HG02943 (cell line): ENCODE measurements around the gene PRKN.

ENCODE experiments used
- ATAC-seq: cut with Tn5 transposase; IDR thresholded peaks from one replicate; pipeline ENCODE4 v1.9.1; 2021; ENCODE audit warnings: mild to moderate bottlenecking, low read depth, moderate library complexity; ENCODE audit not compliant: unreplicated experiment

The PRKN gene

DNA sequence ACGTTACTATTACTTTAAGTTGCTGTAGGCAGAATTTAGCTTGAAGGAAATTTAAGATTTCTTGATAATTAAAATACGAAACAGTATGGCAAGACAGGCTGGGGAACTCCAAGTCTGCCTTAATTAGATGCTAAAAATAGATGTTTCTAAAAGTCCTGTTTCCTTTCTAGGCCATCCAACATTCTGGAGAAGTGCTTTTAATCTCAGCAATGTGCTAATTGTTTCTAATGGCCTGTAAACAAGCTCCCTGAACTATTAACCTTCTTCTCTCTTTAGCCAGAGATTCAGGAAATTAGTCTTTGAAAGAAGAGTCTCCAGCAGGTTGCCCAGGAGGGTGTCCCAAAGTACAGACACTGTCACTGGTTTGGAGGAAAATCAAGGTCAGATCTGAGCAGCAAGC, 776.4 kb downstream of the PRKN start:
- ATAC-seq: no peak

- ATAC-seq: no peak
These were observed 778.0 kb downstream of the PRKN start for GRCh38 chr6:161949531-161949930.

DNA sequence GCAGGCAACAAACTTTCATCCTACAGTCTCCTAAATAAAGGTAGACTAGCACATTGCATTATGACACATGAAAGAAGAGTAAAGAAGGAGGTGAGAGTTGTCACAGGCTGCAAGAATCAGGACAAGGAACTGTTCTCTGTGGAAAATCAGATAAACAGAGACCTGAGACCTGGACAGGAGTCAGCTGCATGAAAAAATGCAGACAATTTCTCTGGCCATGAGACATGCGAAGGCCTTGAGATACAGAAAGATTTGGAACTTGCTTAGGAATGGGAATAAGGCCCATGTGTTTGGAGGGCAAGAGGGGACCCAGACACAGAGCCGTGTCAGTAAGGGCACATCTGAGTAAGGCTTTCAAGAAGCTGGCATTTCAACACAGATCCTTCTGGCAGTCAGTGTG, 779.1 kb downstream of the PRKN start:
- ATAC-seq: no peak

- ATAC-seq: no peak
These were observed 780.2 kb downstream of the PRKN start for GRCh38 chr6:161947371-161947770.

GRCh38 chr6:161946461-161946860, 781.1 kb downstream of the PRKN start:
- no peak for ATAC-seq

GRCh38 chr6:161943561-161943960, 784.0 kb downstream of the PRKN start:
- no peak for ATAC-seq

GRCh38 chr6:161941565-161941964, 786.0 kb downstream of the PRKN start:
- ATAC-seq: no peak

DNA sequence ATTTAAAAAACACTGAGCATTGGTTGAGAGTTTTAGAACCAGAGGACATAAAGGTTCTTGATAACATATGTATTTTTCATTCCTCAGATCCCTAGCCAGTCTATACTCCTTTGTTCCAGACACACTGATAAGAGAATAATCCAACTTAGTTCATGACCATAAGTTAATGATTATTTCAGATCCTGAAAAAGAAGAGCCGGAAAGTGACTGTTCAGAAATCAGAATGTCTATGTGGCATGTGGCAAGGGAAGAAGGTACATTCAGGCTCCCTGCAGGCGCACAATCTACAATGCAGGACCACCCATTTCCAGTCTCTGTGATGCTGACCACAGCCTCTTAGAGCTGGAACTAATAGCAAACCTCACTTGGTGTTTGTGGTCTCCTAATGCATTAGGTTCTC, 787.0 kb downstream of the PRKN start:
- no peak for ATAC-seq

- ATAC-seq: no peak
These were observed 801.2 kb downstream of the PRKN start for GRCh38 chr6:161926324-161926723.

GRCh38 chr6:161924516-161925116, 803.0 kb downstream of the PRKN start:
- ATAC-seq: no peak

GRCh38 chr6:161922631-161923119, 804.9 kb downstream of the PRKN start:
- no peak for ATAC-seq

GRCh38 chr6:161921602-161922395, 805.8 kb downstream of the PRKN start:
- ATAC-seq: no peak

- ATAC-seq: no peak
These were observed 807.9 kb downstream of the PRKN start for GRCh38 chr6:161919691-161920090.

DNA sequence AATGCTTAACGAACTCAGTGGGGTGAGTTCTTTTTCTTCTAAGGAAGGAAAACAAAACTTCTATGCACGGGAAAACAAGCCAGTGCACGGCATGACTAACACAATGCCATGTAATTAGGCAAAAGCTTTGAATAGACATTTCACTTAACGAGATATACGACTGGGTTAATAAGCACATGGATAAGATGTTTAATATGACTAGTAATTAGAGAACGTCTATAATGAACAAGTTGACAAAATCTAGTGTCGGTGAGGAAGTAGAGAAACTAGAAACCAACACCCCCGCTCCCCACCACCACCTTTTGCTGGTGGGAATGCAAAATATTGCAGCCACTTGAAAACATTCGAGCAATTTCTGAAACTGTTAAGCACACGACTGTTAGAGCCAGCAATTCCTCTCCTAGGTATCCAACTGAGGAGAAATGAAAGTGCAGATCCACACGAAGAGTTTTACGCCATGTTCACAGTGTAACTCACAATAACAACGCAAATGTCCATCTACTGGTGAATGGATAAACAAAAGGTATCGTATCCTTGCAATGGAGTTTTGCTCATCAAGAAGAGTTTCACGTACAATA, 808.8 kb downstream of the PRKN start:
- ATAC-seq: no peak

- ATAC-seq: no peak
These were observed 809.4 kb downstream of the PRKN start for GRCh38 chr6:161918109-161918531.

GRCh38 chr6:161917645-161918044, 809.9 kb downstream of the PRKN start:
- no peak for ATAC-seq

GRCh38 chr6:161915456-161915964, 812.1 kb downstream of the PRKN start:
- ATAC-seq: no peak

DNA sequence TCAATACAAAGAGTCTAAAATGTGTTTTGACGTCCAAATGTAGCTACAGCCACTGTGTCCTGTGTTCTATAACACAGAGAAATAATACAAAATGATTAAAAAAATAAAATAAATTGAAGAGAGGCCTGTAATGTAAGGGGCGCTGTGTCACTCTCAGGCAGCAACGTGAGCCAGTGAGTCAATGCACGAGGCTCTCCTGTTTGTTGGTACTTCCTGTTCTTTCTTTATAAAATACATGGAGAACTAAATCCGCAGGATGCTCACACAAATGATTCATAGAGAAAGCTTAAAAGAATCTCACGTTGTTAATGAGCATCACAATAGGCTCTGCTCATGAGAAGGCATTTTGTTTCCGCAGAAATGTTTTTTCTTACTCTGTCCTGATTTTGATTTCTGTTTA, 818.7 kb downstream of the PRKN start:
- ATAC-seq: no peak

DNA sequence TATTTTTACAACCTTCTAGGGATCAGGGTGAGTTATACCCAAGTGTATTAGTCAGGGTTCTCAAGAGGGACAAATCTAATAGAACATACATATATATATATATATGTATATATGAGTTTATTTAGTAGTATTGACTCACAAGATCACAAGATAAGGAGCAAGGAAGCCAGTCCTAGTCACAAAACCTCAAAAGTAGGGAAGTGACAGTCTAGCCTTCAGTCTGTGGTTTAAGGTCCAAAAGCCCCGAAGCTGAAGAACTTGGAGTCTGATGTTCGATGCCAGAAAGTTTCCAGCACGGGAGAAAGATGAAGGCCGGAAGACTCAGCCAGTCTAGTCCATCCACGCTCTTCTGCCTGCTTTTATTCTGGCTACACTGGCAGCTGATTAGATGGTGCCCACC, 821.0 kb downstream of the PRKN start:
- ATAC-seq: no peak

GRCh38 chr6:161903584-161904212, 823.9 kb downstream of the PRKN start:
- ATAC-seq: no peak
